ENCODE results near the gene EIF4E1B. TPM values are rescaled to one million over a fixed set of nuclear protein-coding genes. Genes with fewer than 3 reads are reported as not detected.
A peak's percentile ranks its signal among the peaks of the same experiment; 100 is the strongest.

The EIF4E1B gene, protein sequence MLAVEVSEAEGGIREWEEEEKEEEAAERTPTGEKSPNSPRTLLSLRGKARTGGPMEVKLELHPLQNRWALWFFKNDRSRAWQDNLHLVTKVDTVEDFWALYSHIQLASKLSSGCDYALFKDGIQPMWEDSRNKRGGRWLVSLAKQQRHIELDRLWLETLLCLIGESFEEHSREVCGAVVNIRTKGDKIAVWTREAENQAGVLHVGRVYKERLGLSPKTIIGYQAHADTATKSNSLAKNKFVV
- polyA plus RNA-seq (2013) = 0.55 and 0.62 TPM in 2 replicates

DNA sequence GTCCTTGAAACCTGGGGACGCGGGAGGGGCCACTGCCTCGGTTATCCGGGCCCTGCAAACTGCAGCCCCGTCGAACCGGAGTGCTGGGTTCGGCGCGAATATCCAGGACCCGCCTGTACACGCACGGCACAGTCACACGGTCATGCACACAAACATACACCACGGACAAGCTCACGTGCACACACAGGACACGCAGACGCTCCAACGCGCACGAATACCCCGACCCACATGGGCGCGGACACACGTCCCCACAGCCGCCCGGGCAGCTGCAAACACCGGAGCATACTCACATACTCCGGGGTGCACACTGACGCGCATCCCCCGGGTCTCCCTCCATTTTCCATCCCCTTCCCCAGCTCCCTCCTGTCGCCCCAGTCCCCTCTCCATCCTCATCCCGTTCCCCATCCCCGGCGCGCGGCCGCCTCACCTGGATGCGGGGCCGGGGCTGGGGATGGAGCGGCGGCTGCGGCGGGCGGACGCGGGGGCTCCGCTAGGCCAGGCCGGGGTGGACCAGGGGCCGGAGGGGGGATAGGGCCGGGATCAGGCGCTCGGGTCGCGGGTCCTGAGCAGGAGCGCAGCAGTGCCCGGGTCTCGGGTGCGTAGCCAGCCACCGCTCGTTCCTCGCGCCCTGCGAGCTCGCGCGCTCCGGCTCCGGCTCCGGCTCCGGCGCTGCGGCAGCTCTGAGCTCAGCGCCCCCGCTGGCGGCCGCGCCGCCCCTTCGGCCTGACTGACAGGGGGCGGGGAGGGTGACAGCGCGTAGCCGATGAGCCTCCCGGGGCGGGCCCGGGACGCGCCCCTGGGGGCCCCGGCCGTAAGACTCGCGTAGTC is at the start of gene EIF4E1B, which contains the start of gene SNCB:
TSS of gene EIF4E1B (plus strand) at position 823 of the 828 bp plus-strand sequence. CDS start 12,113 bp downstream, outside the sequence.
TSS of gene SNCB (minus strand) at position 682 of the 828 bp plus-strand sequence. CDS start 880 bp downstream, outside the sequence.
- no peak within 1 kb of the TSS for H2AFZ ChIP-seq (ENCODE audit: insufficient read depth, low read length, poor library complexity)
- H3K4me3 ChIP-seq (ENCODE audit: low read depth, low read length) = peak within 1 kb of the TSS; percentile 43
- no peak within 1 kb of the TSS for H3K9ac ChIP-seq (ENCODE audit: low read length)
- no peak within 1 kb of the TSS for H4K12ac ChIP-seq (ENCODE audit: low read depth, low read length)
- H2BK120ac ChIP-seq (ENCODE audit: insufficient read depth, low read length, poor library complexity) = no peak within 1 kb of the TSS
- H4K91ac ChIP-seq (ENCODE audit: low read depth, low read length) = no peak within 1 kb of the TSS
- no peak within 1 kb of the TSS for H4K8ac ChIP-seq (ENCODE audit: low read depth, low read length)
- no peaks in the 10 kb centered on the region for H3K79me2 ChIP-seq (ENCODE audit: control insufficient read depth, insufficient read depth, low read length, poor library complexity)
- peaks cover 4% of the 10 kb centered on the region for H3K9me3 ChIP-seq (ENCODE audit: insufficient read depth, low read depth, low read length)
- no peak within 1 kb of the TSS for H2BK5ac ChIP-seq (ENCODE audit: low read depth, low read length, poor library complexity)
- H3K14ac ChIP-seq (ENCODE audit: low read length) = no peak within 1 kb of the TSS
- no peak within 1 kb of the TSS for H2BK12ac ChIP-seq (ENCODE audit: low read length)
- peaks cover 0 to 6% of the 10 kb centered on the region in 2 experiments for H3K4me1 ChIP-seq (ENCODE audit: control insufficient read depth in 1 of 2, insufficient read depth in 2 of 2, low read length in 2 of 2)
- WGBS (ENCODE audit: extremely low coverage, insufficient coverage, insufficient read length) = no CpG with 5 or more reads among the region's 94 CpGs
- peaks cover 34% of the 10 kb centered on the region for H3K27me3 ChIP-seq (ENCODE audit: insufficient read depth, low read length)
- peak within 1 kb of the TSS; percentile 88 for H3K4me2 ChIP-seq (ENCODE audit: low read length)
- H3K23ac ChIP-seq (ENCODE audit: low read length) = peak within 1 kb of the TSS; percentile 28
- H3K79me1 ChIP-seq (ENCODE audit: low read length) = no peaks in the 10 kb centered on the region
- H2AK5ac ChIP-seq (ENCODE audit: low read length) = no peak within 1 kb of the TSS
- no peak within 1 kb of the TSS for H3K18ac ChIP-seq (ENCODE audit: low read length)
- H3K36me3 ChIP-seq (ENCODE audit: control insufficient read depth in 1 of 2, insufficient read depth in 2 of 2, low read length in 2 of 2) = no peaks in the 10 kb centered on the region
- no peak within 1 kb of the TSS for H3K27ac ChIP-seq (ENCODE audit: low read depth, low read length)
- DNase-seq = no peak
- H3K4ac ChIP-seq (ENCODE audit: low read depth, low read length) = no peak within 1 kb of the TSS

DNA sequence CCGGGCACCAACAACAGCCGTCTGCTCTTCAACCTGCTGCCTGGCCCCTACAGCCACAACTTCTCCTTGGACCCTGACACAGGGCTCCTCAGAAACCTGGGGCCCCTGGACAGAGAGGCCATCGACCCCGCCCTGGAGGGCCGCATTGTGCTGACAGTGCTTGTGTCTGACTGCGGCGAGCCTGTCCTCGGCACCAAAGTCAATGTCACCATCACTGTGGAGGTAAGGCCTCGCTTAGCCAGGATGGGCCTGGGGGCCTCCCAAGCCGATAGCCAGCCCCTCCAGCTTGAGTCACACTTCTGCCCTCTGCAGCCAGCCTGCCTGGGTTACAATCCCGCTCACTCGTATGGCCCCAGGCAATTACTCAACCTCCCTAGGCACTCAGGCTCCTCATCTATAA is 49.1 kb upstream of the EIF4E1B start:
- no CpG with 5 or more reads among the region's 12 CpGs for WGBS (ENCODE audit: extremely low coverage, insufficient coverage, insufficient read length)
- Histone ChIP-seq H2AFZ (ENCODE audit: insufficient read depth, low read length, poor library complexity) (no peak overlapping the region), H3K4ac (ENCODE audit: low read depth, low read length) (no peak overlapping the region), H3K27me3 (ENCODE audit: insufficient read depth, low read length) (no peaks in the 10 kb centered on the region), H3K27ac (ENCODE audit: low read depth, low read length) (no peak overlapping the region), H2BK12ac (ENCODE audit: low read length) (no peak overlapping the region), H2AK5ac (ENCODE audit: low read length) (no peak overlapping the region), H3K14ac (ENCODE audit: low read length) (no peak overlapping the region), H3K79me2 (ENCODE audit: control insufficient read depth, insufficient read depth, low read length, poor library complexity) (no peaks in the 10 kb centered on the region), H3K4me2 (ENCODE audit: low read length) (no peak overlapping the region), H2BK120ac (ENCODE audit: insufficient read depth, low read length, poor library complexity) (no peak overlapping the region), H3K4me3 (ENCODE audit: low read depth, low read length) (no peak overlapping the region), H3K36me3 (ENCODE audit: control insufficient read depth in 1 of 2, insufficient read depth in 2 of 2, low read length in 2 of 2) (no peaks in the 10 kb centered on the region), H3K79me1 (ENCODE audit: low read length) (no peaks in the 10 kb centered on the region), H2BK5ac (ENCODE audit: low read depth, low read length, poor library complexity) (no peak overlapping the region), H3K9ac (ENCODE audit: low read length) (no peak overlapping the region), H3K4me1 (ENCODE audit: control insufficient read depth in 1 of 2, insufficient read depth in 2 of 2, low read length in 2 of 2) (no peaks in the 10 kb centered on the region), H3K18ac (ENCODE audit: low read length) (no peak overlapping the region), H4K12ac (ENCODE audit: low read depth, low read length) (no peak overlapping the region), H4K91ac (ENCODE audit: low read depth, low read length) (no peak overlapping the region), H4K8ac (ENCODE audit: low read depth, low read length) (no peak overlapping the region), H3K9me3 (ENCODE audit: insufficient read depth, low read depth, low read length) (peaks cover 25% of the 10 kb centered on the region), H3K23ac (ENCODE audit: low read length) (no peak overlapping the region)
- DNase-seq = no peak

DNA sequence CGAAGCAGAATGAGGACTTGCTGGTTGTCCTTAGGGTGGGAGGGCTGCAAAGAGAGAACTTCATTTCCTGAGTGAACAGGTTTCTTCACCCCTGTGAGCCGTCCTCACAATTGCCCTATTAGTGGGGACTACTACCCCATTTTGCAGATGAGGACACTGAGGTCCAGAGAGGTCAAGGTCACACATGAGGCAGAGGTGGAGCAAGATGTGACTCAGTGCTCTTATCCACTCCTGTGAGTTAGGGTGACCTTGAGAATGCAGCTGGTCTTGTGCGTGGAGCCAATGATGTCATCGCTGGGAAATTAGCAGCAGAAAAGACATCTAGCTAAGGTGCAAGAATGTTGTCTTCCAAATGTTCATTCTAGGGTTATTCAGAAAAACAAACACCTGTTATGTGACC is 47.4 kb upstream of the EIF4E1B start:
- H3K27me3 ChIP-seq (ENCODE audit: insufficient read depth, low read length) = no peaks in the 10 kb centered on the region
- no peak overlapping the region for H3K9ac ChIP-seq (ENCODE audit: low read length)
- no CpG with 5 or more reads among the region's 4 CpGs for WGBS (ENCODE audit: extremely low coverage, insufficient coverage, insufficient read length)
- H4K12ac ChIP-seq (ENCODE audit: low read depth, low read length) = no peak overlapping the region
- no peak overlapping the region for H4K91ac ChIP-seq (ENCODE audit: low read depth, low read length)
- no peaks in the 10 kb centered on the region for H3K79me2 ChIP-seq (ENCODE audit: control insufficient read depth, insufficient read depth, low read length, poor library complexity)
- H3K4me1 ChIP-seq (ENCODE audit: control insufficient read depth in 1 of 2, insufficient read depth in 2 of 2, low read length in 2 of 2) = no peaks in the 10 kb centered on the region
- H3K4me3 ChIP-seq (ENCODE audit: low read depth, low read length) = no peak overlapping the region
- no peak overlapping the region for H4K8ac ChIP-seq (ENCODE audit: low read depth, low read length)
- no peaks in the 10 kb centered on the region for H3K79me1 ChIP-seq (ENCODE audit: low read length)
- no peaks in the 10 kb centered on the region for H3K36me3 ChIP-seq (ENCODE audit: control insufficient read depth in 1 of 2, insufficient read depth in 2 of 2, low read length in 2 of 2)
- no peak for DNase-seq
- H3K27ac ChIP-seq (ENCODE audit: low read depth, low read length) = no peak overlapping the region
- no peak overlapping the region for H2AFZ ChIP-seq (ENCODE audit: insufficient read depth, low read length, poor library complexity)
- no peak overlapping the region for H2AK5ac ChIP-seq (ENCODE audit: low read length)
- H3K4me2 ChIP-seq (ENCODE audit: low read length) = no peak overlapping the region
- no peak overlapping the region for H3K23ac ChIP-seq (ENCODE audit: low read length)
- H2BK12ac ChIP-seq (ENCODE audit: low read length) = no peak overlapping the region
- H3K9me3 ChIP-seq (ENCODE audit: insufficient read depth, low read depth, low read length) = peaks cover 29% of the 10 kb centered on the region
- no peak overlapping the region for H3K4ac ChIP-seq (ENCODE audit: low read depth, low read length)
- no peak overlapping the region for H3K14ac ChIP-seq (ENCODE audit: low read length)
- no peak overlapping the region for H2BK5ac ChIP-seq (ENCODE audit: low read depth, low read length, poor library complexity)
- no peak overlapping the region for H3K18ac ChIP-seq (ENCODE audit: low read length)
- no peak overlapping the region for H2BK120ac ChIP-seq (ENCODE audit: insufficient read depth, low read length, poor library complexity)

DNA sequence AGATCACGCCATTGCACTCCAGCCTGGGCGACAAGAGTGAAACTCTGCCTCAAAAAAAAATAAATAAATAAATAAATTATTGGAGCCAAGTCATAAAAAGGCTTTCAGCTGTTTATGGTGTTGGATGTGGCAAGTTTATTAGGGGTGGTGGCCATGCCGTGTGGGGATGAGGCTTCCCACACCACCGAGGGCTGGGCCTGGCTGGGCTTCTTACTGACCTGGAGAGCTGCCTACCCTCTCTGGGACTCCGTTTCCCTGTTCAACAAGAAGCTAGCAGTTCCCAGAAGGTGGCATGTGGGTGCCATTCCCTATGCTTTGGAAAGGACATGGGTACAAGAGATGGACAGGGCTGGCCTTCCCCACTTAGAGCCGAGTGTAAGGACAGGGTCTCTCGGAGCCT is 43.1 kb upstream of the EIF4E1B start:
- Histone ChIP-seq H2BK120ac (ENCODE audit: insufficient read depth, low read length, poor library complexity) (no peak overlapping the region), H3K14ac (ENCODE audit: low read length) (no peak overlapping the region), H3K36me3 (ENCODE audit: control insufficient read depth in 1 of 2, insufficient read depth in 2 of 2, low read length in 2 of 2) (no peaks in the 10 kb centered on the region), H3K4me1 (ENCODE audit: control insufficient read depth in 1 of 2, insufficient read depth in 2 of 2, low read length in 2 of 2) (no peaks in the 10 kb centered on the region), H3K9ac (ENCODE audit: low read length) (no peak overlapping the region), H3K18ac (ENCODE audit: low read length) (no peak overlapping the region), H3K4me2 (ENCODE audit: low read length) (no peak overlapping the region), H3K79me2 (ENCODE audit: control insufficient read depth, insufficient read depth, low read length, poor library complexity) (no peaks in the 10 kb centered on the region), H2AFZ (ENCODE audit: insufficient read depth, low read length, poor library complexity) (no peak overlapping the region), H4K91ac (ENCODE audit: low read depth, low read length) (no peak overlapping the region), H3K27ac (ENCODE audit: low read depth, low read length) (no peak overlapping the region), H3K4ac (ENCODE audit: low read depth, low read length) (no peak overlapping the region), H2BK12ac (ENCODE audit: low read length) (no peak overlapping the region), H3K4me3 (ENCODE audit: low read depth, low read length) (no peak overlapping the region), H3K23ac (ENCODE audit: low read length) (no peak overlapping the region), H4K8ac (ENCODE audit: low read depth, low read length) (no peak overlapping the region), H3K9me3 (ENCODE audit: insufficient read depth, low read depth, low read length) (peaks cover 44% of the 10 kb centered on the region), H2BK5ac (ENCODE audit: low read depth, low read length, poor library complexity) (no peak overlapping the region), H2AK5ac (ENCODE audit: low read length) (no peak overlapping the region), H3K27me3 (ENCODE audit: insufficient read depth, low read length) (no peaks in the 10 kb centered on the region), H4K12ac (ENCODE audit: low read depth, low read length) (no peak overlapping the region), H3K79me1 (ENCODE audit: low read length) (no peaks in the 10 kb centered on the region)
- DNase-seq = no peak
- no CpG with 5 or more reads among the region's 7 CpGs for WGBS (ENCODE audit: extremely low coverage, insufficient coverage, insufficient read length)

All from trophoblast cell (in vitro differentiated cells and primary cell).